Measurements from ENCODE around the gene PHLDB1. TPM values are rescaled to one million over a fixed set of nuclear protein-coding genes. Genes with fewer than 3 reads are reported as not detected.
"Not testable (repeated sequence)": the region's sequence is repeated elsewhere in the genome, so short reads cannot be mapped to it uniquely, and the experiment has no call there.

The PHLDB1 gene
- total and polyA plus RNA-seq, 2 experiments from 2014 or later, result 60.2 to 126 TPM

GRCh38 chr11:118609380-118610224, 2.2 kb downstream of the PHLDB1 start:
- H3K27ac ChIP-seq, result no peak overlapping the region
- DNase-seq (ENCODE audit: low read depth in 1 of 2, low spot score in 1 of 2), result peak in 1 of 2 donors; percentile 55
- no peak for TF ChIP-seq CTCF (IDR thresholded peaks at IDR 0.05; ENCODE audit: low read depth, low read length)
- no peak overlapping the region for H3K4me3 ChIP-seq
- H3K36me3 ChIP-seq, result no peaks in the 10 kb centered on the region
- H3K27me3 ChIP-seq, result peaks cover 45% of the 10 kb centered on the region
- H3K9me3 ChIP-seq (ENCODE audit: low read depth), result no peaks in the 10 kb centered on the region
- H3K4me1 ChIP-seq (ENCODE audit: low read depth), result peaks cover 34% of the 10 kb centered on the region

- no peak overlapping the region for H3K27ac ChIP-seq
- no peaks in the 10 kb centered on the region for H3K9me3 ChIP-seq (ENCODE audit: low read depth)
- peaks cover 34% of the 10 kb centered on the region for H3K4me1 ChIP-seq (ENCODE audit: low read depth)
- peaks cover 45% of the 10 kb centered on the region for H3K27me3 ChIP-seq
- no peaks in the 10 kb centered on the region for H3K36me3 ChIP-seq
- H3K4me3 ChIP-seq, result peak overlapping the region; percentile 21
- no peak for DNase-seq (ENCODE audit: low read depth in 1 of 2, low spot score in 1 of 2)
- no peak for TF ChIP-seq CTCF (IDR thresholded peaks at IDR 0.05; ENCODE audit: low read depth, low read length)
Observed at GRCh38 chr11:118610225-118610772, 2.9 kb downstream of the PHLDB1 start.

DNA sequence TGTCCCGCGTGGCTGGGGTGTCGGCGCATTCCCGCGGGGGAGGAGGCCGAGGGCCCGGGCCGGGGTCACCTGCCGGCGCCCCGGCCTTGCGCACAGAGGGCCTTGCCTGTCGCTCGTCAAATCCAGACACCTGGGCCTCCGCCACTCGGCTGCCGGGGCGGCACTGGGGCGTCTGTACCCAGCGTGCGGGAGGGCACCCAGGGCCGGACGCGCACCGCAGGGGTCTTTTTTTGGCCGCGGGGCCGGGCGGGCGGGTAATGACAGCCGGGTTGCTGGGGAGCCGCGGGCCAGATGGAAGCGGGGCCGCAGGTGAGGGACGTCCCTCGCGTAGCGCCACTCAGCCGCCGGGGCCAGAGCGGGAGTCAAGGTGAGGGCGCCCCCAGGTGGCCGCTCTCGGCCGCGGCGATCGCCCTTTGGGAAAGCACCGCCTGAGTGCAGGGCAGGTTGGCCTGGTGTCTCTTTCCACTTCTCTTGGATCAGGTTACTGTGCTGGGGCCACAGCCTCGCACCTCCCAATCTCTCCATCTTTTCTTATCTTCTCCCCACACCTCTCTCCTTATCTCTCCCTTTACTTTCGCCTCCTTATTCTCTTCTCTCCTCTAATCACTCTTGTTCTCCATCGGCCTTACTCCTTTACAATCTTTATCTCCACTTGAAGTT, 3.5 kb downstream of the PHLDB1 start:
- Histone ChIP-seq H3K4me3 (peak overlapping the region; percentile 21), H3K36me3 (no peaks in the 10 kb centered on the region), H3K9me3 (ENCODE audit: low read depth) (no peaks in the 10 kb centered on the region), H3K27me3 (peaks cover 45% of the 10 kb centered on the region), H3K4me1 (ENCODE audit: low read depth) (peaks cover 35% of the 10 kb centered on the region), H3K27ac (no peak overlapping the region)
- DNase-seq (ENCODE audit: low read depth in 1 of 2, low spot score in 1 of 2), result peak; percentile 78 to 86
- TF ChIP-seq CTCF (IDR thresholded peaks at IDR 0.05; ENCODE audit: low read depth, low read length), result peak; percentile 83

GRCh38 chr11:118611433-118611795, 4.0 kb downstream of the PHLDB1 start:
- H3K36me3 ChIP-seq; H3K27ac ChIP-seq; H3K4me3 ChIP-seq; DNase-seq (ENCODE audit: low read depth in 1 of 2, low spot score in 1 of 2); H3K9me3 ChIP-seq (ENCODE audit: low read depth): not testable (repeated sequence)
- peaks cover 45% of the 10 kb centered on the region for H3K27me3 ChIP-seq
- peaks cover 32% of the 10 kb centered on the region for H3K4me1 ChIP-seq (ENCODE audit: low read depth)

- peaks cover 41% of the 10 kb centered on the region for H3K27me3 ChIP-seq
- no peak overlapping the region for H3K4me3 ChIP-seq
- no peak for TF ChIP-seq CTCF (IDR thresholded peaks at IDR 0.05; ENCODE audit: low read depth, low read length)
- DNase-seq (ENCODE audit: low read depth in 1 of 2, low spot score in 1 of 2), result peak in 1 of 2 donors; percentile 82
- H3K4me1 ChIP-seq (ENCODE audit: low read depth), result peaks cover 32% of the 10 kb centered on the region
- no peaks in the 10 kb centered on the region for H3K36me3 ChIP-seq
- H3K9me3 ChIP-seq (ENCODE audit: low read depth), result no peaks in the 10 kb centered on the region
- H3K27ac ChIP-seq, result peak overlapping the region; percentile 48
Observed at GRCh38 chr11:118612378-118612777, 5.0 kb downstream of the PHLDB1 start.

DNA sequence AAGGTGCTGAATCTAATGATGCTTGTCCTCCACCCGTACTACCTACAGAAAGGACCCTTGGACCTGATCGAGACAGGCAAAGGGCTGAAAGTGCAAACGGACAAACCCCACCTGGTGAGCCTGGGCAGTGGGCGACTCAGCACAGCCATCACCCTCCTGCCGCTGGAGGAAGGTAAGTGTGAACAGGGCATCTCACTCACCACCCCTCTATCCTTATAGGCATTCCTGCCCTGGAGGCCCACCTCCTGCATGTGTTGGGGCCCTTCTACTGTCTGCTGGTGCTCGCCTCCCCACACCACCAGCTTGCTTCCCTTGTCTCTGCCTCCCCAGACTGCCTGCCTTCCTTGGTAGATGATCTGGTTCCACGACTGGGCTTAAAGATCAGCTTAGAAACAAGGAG, 7.1 kb downstream of the PHLDB1 start:
- Histone ChIP-seq H3K9me3 (ENCODE audit: low read depth) (no peaks in the 10 kb centered on the region), H3K4me3 (no peak overlapping the region), H3K27me3 (peaks cover 20% of the 10 kb centered on the region), H3K36me3 (no peaks in the 10 kb centered on the region), H3K27ac (peak overlapping the region; percentile 89), H3K4me1 (ENCODE audit: low read depth) (peaks cover 33% of the 10 kb centered on the region)
- DNase-seq (ENCODE audit: low read depth in 1 of 2, low spot score in 1 of 2), result no peak
- no peak for TF ChIP-seq CTCF (IDR thresholded peaks at IDR 0.05; ENCODE audit: low read depth, low read length)

Data from cardiac muscle cell (in vitro differentiated cells and primary cell).